Astrocyte of the spinal cord (primary cell): ENCODE measurements around the gene PHYHD1.
A peak's percentile ranks its signal among the peaks of the same experiment; 100 is the strongest.

ENCODE experiments used
- DNase-seq: peaks from one replicate; pipeline ENCODE4 v3.0.0; 2011; ENCODE audit warnings: low read depth, low spot score
- H3K4me3 ChIP-seq: 2 replicates; pipeline ENCODE4 v1.5.1; 2011; ENCODE audit warnings: low read depth, mild to moderate bottlenecking, low read length, moderate library complexity
- CTCF ChIP-seq: IDR thresholded peaks from 2 replicates; pipeline ENCODE4 v1.5.1; 2012; ENCODE audit warnings: low read depth, mild to moderate bottlenecking, low read length, inconsistent platforms
- in situ Hi-C: cut with HindIII; loops from 2 replicates; pipeline ENCODE4 v1.10.0; 2017; ENCODE audit warnings: low sequenced_read_pairs

The PHYHD1 gene

GRCh38 chr9:128885798-128886197, 35.0 kb upstream of the PHYHD1 start:
- no peak for DNase-seq
- no peak for TF ChIP-seq CTCF
- no peak overlapping the region for H3K4me3 ChIP-seq
- in situ Hi-C loops = no loop called here

- no peak overlapping the region for H3K4me3 ChIP-seq
- DNase-seq = peak; percentile 47
- TF ChIP-seq CTCF = no peak
- in situ Hi-C loops = no loop called here
Measured at GRCh38 chr9:128886211-128886891, 34.4 kb upstream of the PHYHD1 start.

- no peak for TF ChIP-seq CTCF
- H3K4me3 ChIP-seq = no peak overlapping the region
- DNase-seq = no peak
- in situ Hi-C loops = no loop called here
Measured at GRCh38 chr9:128887049-128887448, 33.7 kb upstream of the PHYHD1 start.

- peak; percentile 83 for DNase-seq
- no peak overlapping the region for H3K4me3 ChIP-seq
- in situ Hi-C loops = no loop called here
- TF ChIP-seq CTCF = no peak
Measured at GRCh38 chr9:128887914-128888350, 32.9 kb upstream of the PHYHD1 start.

GRCh38 chr9:128891321-128892220, 29.2 kb upstream of the PHYHD1 start:
- H3K4me3 ChIP-seq = no peak overlapping the region
- no peak for DNase-seq
- in situ Hi-C loops = no loop called here
- no peak for TF ChIP-seq CTCF

GRCh38 chr9:128892221-128892921, 28.4 kb upstream of the PHYHD1 start:
- H3K4me3 ChIP-seq = no peak overlapping the region
- in situ Hi-C loops = no loop called here
- peak; percentile 83 for DNase-seq
- no peak for TF ChIP-seq CTCF
